DMS53 (cell line): ENCODE results near the gene TICRR.
"Not testable (repeated sequence)": the region's sequence is repeated elsewhere in the genome, so short reads cannot be mapped to it uniquely, and the experiment has no call there.

Experiments
- DNase-seq: peaks from one replicate; lab custom pipeline; 2025; lab: John Stamatoyannopoulos, UW

The TICRR gene, protein sequence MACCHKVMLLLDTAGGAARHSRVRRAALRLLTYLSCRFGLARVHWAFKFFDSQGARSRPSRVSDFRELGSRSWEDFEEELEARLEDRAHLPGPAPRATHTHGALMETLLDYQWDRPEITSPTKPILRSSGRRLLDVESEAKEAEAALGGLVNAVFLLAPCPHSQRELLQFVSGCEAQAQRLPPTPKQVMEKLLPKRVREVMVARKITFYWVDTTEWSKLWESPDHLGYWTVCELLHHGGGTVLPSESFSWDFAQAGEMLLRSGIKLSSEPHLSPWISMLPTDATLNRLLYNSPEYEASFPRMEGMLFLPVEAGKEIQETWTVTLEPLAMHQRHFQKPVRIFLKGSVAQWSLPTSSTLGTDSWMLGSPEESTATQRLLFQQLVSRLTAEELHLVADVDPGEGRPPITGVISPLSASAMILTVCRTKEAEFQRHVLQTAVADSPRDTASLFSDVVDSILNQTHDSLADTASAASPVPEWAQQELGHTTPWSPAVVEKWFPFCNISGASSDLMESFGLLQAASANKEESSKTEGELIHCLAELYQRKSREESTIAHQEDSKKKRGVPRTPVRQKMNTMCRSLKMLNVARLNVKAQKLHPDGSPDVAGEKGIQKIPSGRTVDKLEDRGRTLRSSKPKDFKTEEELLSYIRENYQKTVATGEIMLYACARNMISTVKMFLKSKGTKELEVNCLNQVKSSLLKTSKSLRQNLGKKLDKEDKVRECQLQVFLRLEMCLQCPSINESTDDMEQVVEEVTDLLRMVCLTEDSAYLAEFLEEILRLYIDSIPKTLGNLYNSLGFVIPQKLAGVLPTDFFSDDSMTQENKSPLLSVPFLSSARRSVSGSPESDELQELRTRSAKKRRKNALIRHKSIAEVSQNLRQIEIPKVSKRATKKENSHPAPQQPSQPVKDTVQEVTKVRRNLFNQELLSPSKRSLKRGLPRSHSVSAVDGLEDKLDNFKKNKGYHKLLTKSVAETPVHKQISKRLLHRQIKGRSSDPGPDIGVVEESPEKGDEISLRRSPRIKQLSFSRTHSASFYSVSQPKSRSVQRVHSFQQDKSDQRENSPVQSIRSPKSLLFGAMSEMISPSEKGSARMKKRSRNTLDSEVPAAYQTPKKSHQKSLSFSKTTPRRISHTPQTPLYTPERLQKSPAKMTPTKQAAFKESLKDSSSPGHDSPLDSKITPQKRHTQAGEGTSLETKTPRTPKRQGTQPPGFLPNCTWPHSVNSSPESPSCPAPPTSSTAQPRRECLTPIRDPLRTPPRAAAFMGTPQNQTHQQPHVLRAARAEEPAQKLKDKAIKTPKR (N-terminal part only)

GRCh38 chr15:89575146-89575655 lies at the start of gene TICRR:
Gene TICRR, plus strand, starts transcription at chr15:89575469. Its CDS starts 118 bp downstream, at chr15:89575587.
- DNase-seq: peak; percentile 98

DNA sequence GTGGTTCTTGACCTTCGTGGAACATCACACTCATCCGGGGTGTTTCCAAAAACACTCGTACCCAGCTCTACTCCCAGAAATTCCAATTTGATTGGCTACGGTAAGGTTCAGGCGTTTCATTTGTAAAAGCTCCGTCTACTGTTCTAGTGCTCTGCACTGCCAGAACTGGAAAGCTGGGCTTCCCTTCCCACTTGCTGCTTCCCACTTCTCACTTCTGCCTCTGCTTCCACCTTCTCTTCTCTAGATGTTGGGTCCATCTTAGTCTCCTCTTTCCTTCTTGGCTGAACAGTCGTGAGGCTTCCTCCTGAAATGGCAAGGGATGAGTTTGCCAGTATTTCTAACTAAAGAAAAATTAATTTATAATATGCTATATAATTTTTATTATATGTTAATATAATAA lies 49.1 kb upstream of the TICRR start:
- no peak for DNase-seq

DNA sequence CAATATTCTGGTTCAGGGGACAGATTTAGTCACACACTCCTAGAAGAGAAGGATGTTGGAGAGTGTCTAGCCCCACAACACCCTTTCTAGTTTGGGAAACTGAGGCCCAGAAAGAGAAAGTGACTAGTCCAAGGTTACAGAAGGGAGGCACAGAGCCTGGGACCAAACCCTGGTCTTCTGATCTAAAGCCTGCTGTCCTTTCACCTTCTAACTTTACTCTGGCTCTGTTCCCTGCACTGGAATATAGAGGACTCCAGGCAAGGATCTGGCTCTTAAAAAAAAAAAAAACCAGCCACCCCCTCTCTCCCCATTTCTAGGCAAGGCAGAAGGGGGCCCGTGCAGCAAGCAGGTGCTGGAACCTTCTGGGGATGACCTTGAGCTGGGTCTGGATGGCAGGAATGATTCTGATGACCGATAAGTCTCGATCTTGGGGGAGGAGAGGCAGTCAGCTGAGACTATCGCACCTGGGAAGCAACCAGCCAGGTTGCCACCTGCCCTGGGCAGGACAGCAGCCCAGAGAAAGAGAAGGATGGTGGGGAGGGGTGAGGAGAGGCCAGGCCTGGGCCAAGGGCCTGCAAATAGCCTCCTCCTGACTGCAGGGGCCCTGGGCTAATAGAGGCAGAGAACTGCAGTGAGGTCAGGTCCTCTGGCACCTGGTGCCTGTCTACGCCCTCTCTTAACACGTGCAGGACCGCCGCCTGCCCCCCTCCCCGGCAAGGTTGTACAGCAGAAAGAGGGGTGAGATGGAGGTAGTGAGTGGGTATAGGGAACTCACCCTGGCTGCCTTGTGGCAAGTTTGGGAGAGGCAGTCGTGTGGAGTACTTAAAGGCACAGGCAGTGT lies 48.4 kb upstream of the TICRR start:
- DNase-seq: no peak

- no peak for DNase-seq
These were observed 46.4 kb upstream of the TICRR start for GRCh38 chr15:89528757-89529352.

- DNase-seq: no peak
These were observed 44.3 kb upstream of the TICRR start for GRCh38 chr15:89530976-89531375.

- DNase-seq: no peak
These were observed 43.3 kb upstream of the TICRR start for GRCh38 chr15:89531796-89532537.

GRCh38 chr15:89533861-89534544 lies 41.3 kb upstream of the TICRR start:
- DNase-seq: no peak

DNA sequence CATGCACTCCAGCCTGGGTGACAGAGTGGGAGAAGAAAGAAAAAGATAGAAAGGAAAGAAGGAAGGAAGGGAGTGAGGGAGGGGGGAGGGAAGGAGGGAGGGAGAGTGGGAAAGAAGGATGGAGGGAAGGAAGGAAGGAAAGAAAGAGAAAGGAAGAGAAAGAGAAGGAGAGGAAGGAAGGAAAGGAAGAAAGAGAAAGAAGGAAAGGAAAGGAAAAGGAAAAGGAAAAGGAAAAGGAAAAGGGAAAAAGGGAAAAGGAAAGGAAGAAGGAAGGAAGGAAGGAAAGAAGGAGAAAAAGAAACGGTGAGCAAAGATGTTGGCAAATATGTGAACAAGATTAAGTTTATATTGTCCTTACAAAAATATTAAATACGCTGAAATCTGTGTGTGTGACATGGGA lies 36.2 kb upstream of the TICRR start:
- DNase-seq: no peak

DNA sequence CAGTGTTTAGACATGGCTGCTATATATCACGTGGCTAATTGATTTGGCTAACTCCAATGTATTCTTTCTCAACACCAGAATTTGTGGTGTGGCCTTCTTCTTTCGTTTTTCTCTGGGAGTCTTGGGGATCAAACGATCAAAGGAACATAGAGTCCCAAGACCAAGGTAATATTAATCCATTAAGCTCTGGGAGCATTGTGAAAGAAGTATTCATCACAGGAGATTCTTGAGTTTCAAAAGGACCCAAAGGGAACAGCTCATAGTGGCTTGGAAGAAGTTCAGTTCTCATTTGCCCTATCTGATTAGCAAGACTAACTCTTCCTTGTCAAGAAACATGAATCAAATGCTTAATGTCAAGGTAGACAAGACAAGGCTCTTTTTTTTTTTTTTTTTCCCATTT lies 32.9 kb upstream of the TICRR start:
- DNase-seq: no peak

GRCh38 chr15:89543389-89543788 lies 31.9 kb upstream of the TICRR start:
- no peak for DNase-seq

DNA sequence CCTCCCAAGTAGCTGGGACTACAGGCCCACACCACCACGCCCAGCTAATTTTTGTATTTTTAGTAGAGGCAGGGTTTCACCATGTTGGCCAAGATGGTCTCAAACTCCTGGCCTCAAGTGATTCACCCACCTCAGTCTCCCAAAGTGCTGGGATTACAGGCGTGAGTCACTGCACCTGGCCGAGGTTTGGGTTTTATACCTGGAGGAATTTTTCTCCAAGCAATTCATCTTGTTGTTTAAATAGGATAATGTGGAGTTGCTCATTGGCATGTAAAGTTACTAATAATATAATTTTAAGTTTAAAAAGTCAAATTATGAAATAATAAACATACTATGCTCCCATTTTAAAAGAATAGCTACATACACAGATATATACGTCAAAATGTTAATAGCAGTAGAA lies 26.1 kb upstream of the TICRR start:
- DNase-seq: not testable (repeated sequence)

- DNase-seq: no peak
These were observed 24.8 kb upstream of the TICRR start for GRCh38 chr15:89550427-89550826.

GRCh38 chr15:89551550-89551949 lies 23.7 kb upstream of the TICRR start:
- DNase-seq: no peak

DNA sequence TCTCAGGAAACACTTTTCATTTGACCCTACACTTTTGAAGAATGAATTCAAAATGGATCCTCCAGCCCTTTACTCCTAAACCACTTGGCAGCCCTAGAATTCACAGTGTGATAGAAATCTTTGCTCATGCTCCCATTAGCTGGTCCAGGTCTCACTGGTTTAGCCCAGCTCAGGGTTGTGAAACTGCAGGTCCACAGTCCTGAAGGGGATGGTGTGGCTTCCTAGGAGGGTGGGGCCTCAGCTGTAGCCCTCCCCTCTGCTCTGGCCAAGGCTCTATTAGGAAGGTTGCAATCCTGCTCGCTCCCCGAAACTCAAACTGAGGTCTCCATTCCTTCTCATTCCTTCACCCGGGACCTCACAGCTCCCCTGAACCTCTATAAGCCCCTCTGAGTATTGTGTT lies 21.6 kb upstream of the TICRR start:
- DNase-seq: no peak

GRCh38 chr15:89554247-89554646 lies 21.0 kb upstream of the TICRR start:
- no peak for DNase-seq

DNA sequence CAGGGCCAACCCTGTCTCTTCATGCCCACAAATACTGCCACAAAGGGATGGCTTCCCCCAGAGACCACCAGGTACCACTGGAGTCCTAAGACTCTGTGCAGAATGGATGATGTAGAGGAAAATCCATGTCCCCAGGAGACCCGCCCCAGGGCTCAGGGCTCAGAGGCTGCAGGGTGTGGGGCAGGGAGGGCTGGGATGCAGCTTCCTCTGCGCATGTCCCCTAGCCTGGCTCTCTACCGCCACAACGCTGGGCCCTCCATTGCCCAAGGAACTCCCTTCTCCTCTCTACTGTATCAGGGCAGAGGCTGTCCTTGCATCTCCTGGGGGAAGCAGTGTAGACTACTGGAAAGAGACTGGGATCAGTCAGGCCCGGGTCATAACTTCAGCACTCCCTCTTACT lies 19.5 kb upstream of the TICRR start:
- no peak for DNase-seq

GRCh38 chr15:89556413-89557262 lies 18.6 kb upstream of the TICRR start:
- peak; percentile 78 for DNase-seq

DNA sequence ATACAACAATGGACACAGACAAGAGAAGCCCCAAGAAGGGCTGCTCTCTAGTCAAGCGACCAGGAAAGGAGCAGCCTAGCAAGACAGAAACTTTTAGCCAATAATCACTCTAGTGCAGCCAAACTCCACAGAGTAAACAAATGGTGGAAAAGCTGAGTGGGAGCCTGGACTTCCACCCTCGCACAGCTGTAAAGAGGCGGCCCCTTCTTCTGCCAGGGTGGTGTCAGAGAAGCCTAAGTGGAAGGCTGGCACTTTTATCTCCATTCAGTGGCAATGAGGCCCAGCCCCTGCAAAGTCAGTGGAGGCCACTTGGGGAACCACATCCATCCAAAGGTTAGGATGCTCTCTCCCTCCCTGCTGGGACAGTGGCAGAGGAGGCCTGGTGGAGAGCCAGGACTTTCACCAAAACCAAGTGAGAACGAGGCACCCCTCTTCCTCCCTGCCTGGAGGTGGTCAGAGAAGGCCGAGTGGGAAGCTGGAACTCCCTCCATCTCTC lies 15.5 kb upstream of the TICRR start:
- DNase-seq: no peak
